Daoy (cell line): Measurements from ENCODE around the gene HIPK3. TPM values are rescaled to one million over a fixed set of nuclear protein-coding genes. Genes with fewer than 3 reads are reported as not detected.
A peak's percentile ranks its signal among the peaks of the same experiment; 100 is the strongest.
"Not testable (repeated sequence)": the region's sequence is repeated elsewhere in the genome, so short reads cannot be mapped to it uniquely, and the experiment has no call there.

Experiments
- DNase-seq: peaks from one replicate; pipeline ENCODE4 v3.0.0-alpha.2; 2015; ENCODE audit warnings: low read depth
- total RNA-seq: library from RNA; depleted of rRNA; stranded (reverse); fragments of >200 nt; shearing (Covaris generic); gene quantifications from 2 replicates; pipeline ENCODE4 v1.2.3, GENCODE V29; 2014

The HIPK3 gene
- total RNA-seq, 1 experiment from 2014 or later = 39.0 TPM

- DNase-seq = no peak
Observed at GRCh38 chr11:33258631-33259205, 1.5 kb downstream of the HIPK3 start.

DNA sequence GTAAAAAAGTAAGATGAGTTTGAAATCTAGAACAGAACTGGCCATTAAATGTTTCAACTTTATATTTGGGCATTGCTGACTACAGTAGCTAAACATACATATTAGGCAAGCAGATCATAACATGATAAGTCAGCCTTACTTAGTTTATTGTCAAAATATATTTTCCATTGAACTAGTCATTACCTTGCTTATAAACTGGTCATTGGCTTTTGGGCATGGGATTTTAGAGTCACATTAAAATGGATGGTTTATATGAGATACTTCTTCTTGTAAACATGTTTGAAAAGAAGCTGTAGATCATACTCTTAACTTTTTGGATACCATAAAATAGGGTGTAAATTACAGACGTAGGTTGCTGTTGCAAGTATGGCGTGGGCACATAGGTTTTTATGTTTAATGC is 2.7 kb downstream of the HIPK3 start:
- no peak for DNase-seq

DNA sequence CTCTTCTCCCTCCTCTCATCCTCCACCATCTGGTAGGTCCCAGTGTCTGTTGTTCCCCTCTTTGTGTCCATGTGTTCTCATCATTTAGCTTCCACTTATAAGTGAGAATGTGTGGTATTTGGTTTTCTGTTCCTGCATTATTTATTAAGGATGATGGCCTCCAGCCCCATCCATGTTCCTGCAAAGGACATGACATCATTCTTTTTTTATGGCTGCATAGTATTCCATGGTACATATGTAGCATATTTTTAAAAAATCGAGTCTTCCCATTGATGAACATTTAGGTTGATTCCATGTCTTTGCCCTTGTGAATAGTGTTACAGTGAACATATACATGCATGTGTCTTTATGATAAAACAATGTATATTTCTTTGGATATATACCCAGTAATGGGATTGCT is 4.2 kb downstream of the HIPK3 start:
- not testable (repeated sequence) for DNase-seq

DNA sequence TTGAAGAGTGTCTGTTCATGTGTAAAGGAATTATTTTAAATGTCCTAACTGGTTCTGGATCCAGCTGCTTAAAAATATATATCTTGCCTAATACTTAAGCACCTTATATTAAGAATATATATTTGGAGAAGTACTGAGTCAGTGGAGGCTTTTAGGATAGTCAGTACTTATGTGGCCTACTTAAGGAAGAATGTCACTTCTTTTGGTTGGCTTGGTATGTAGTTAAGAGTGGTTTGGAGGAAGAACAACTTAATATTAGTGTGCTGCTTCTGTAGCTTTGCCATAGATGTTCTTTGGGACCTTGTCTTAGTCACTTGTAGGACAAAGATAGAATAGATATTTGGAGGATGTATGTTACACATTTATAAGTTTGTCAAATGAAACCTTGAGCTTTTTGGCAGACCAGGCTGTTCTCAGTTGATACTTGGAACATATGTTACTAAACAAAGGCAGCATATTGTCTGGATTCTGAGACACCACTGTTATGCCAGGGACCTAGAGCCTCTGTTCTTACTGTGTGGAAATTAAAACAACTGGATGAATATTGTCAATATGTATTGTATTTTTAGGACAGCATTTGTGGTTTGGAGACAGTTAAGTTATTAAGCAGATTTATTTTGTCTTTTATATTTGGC is 4.9 kb downstream of the HIPK3 start:
- no peak for DNase-seq

- no peak for DNase-seq
Observed at GRCh38 chr11:33263549-33263948, 6.4 kb downstream of the HIPK3 start.

DNA sequence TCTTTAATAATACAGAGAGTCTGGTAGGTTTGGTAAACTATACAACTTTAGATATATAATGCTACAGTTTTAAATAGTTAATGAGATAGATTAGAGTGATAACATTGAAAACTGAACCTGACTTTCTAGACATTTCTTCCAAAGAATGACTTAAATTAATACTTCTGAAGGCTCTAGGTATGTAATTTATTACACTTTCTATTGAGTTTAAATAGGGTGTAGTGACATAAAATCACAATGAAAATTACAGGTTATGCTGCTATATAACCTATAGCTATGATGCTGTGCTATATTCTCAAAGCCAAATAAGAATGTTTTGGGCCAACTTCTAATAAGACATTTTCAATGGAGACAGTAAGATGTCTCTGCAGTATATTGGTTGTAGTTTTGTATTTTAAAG is 7.7 kb downstream of the HIPK3 start:
- no peak for DNase-seq

GRCh38 chr11:33266393-33267215 is 9.4 kb downstream of the HIPK3 start:
- peak; percentile 74 for DNase-seq

- no peak for DNase-seq
Observed at GRCh38 chr11:33268945-33269540, 11.9 kb downstream of the HIPK3 start.

- no peak for DNase-seq
Observed at GRCh38 chr11:33269822-33270221, 12.6 kb downstream of the HIPK3 start.

DNA sequence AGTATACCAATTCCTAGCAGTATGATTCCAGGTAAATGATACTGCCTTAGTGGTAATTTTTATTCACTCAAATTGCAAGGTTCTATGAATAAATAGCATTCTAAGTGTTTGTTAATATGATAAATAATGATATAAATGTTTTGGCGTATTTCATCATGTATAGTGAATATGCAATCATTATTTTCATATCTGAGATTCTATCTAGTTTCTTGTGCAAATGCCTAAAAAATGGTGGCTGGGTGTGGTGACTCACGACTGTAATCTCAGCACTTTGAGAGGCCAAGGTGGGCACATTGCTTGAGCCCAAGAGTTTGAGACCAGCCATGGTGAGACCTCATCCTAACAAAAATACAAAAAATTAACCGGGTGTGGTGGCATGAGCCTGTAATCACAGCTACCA is 13.9 kb downstream of the HIPK3 start:
- DNase-seq = no peak

- no peak for DNase-seq
Observed at GRCh38 chr11:33272338-33273107, 15.3 kb downstream of the HIPK3 start.

DNA sequence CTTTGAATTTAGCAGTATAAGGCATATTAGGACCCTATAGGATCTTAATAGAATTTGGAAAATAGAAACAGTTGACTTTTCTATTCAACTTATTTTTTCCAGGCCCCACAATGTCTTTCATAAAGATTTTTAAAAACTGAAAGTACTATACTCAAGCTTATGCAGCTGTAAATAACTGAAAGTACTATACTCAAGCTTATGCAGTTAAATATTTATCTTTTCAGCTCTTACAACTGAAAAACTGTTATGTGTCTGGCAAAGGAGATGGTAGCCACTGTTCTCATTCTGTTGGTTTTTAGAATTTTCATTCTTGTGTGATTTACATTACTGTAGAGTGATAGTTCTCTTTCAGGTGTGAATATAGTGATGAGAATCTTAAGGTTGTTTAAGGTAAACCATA is 16.5 kb downstream of the HIPK3 start:
- no peak for DNase-seq

GRCh38 chr11:33280411-33280810 is 23.2 kb downstream of the HIPK3 start:
- no peak for DNase-seq

- DNase-seq = no peak
Observed at GRCh38 chr11:33281758-33282157, 24.6 kb downstream of the HIPK3 start.

GRCh38 chr11:33284818-33285217 is 27.6 kb downstream of the HIPK3 start:
- DNase-seq = no peak

GRCh38 chr11:33290319-33290718 is 33.1 kb downstream of the HIPK3 start:
- DNase-seq = no peak

GRCh38 chr11:33291004-33291777 is 34.0 kb downstream of the HIPK3 start:
- DNase-seq = no peak

DNA sequence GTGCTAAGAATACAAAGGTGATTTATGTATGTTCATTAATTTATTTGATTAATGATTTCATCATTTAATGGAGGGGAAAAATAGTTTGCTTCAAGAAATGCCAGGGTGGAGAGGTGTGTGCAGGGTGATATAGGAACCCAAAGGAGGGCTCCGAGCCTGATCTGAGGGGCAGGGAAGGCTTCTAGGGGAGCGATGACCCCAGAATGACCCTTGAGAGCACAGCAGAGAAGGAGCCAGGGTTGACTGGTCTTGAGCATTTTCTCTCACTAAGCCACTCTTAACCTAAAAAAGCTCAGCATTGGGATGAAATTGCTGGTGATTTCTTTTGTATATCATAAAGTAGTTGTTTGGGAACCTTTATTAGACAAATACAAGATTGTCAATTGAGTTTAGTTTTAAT is 35.1 kb downstream of the HIPK3 start:
- no peak for DNase-seq

GRCh38 chr11:33294224-33294623 is 37.0 kb downstream of the HIPK3 start:
- no peak for DNase-seq

DNA sequence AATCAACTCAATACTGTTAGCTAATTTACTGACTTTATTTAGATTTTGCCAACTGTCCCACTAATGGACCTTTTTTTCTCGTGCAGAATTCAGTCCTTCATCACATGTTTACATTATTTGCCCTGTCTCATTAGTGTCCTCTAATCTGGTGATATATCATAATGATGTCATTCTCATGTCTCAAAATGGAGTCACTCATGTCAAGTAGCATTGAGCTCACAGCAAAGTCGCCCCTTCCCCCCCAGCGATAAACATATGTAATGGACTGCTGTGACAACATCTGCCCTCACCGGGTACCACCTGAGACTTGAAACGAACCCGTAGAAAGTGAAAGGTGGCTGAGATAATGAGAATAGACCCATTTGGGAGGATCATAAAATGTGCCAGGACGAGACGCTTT is 37.6 kb downstream of the HIPK3 start:
- no peak for DNase-seq

DNA sequence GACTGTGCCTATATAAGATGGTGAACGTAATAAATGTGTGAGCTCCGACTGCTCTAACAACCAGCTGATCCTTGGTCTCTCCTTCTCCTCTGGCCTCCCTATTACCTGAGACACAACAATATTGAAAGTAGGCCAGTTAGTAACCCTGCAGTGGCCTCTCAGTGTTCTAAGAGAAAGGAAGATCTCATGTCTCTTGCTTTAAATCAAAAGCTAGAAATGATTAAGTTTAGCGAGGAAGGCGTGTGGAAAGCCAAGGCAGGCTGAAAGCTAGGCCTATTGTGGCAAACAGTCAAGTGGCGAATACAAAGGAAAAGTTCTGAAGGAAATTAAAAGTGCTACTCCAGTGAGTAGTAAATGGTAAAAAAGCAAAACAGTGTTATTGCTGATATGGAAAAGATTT is 39.5 kb downstream of the HIPK3 start:
- DNase-seq = no peak
